HUES48 (cell line): ENCODE results near the gene COX6B1.
A peak's percentile ranks its signal among the peaks of the same experiment; 100 is the strongest.

ENCODE experiments used
- H3K27ac ChIP-seq: one replicate; pipeline ENCODE4 v1.7.0; 2013; ENCODE audit warnings: low read depth, low read length, inconsistent platforms
- H3K27me3 ChIP-seq: 2 replicates; pipeline ENCODE4 v1.6.1; 2013; ENCODE audit warnings: mild to moderate bottlenecking, low read length; ENCODE audit not compliant: control insufficient read depth, insufficient read depth
- H3K36me3 ChIP-seq: 2 replicates; pipeline ENCODE4 v1.6.1; 2013; ENCODE audit warnings: low read length; ENCODE audit not compliant: control insufficient read depth, insufficient read depth
- H3K4me1 ChIP-seq: 2 replicates; pipeline ENCODE4 v1.6.1; 2013; ENCODE audit warnings: mild to moderate bottlenecking, low read length; ENCODE audit not compliant: control insufficient read depth, insufficient read depth
- H3K4me3 ChIP-seq: 2 replicates; pipeline ENCODE4 v1.5.1; 2013; ENCODE audit warnings: mild to moderate bottlenecking, low read depth, low read length
- H3K9ac ChIP-seq: 2 replicates; pipeline ENCODE4 v1.6.1; 2013; ENCODE audit warnings: mild to moderate bottlenecking, low read depth, low read length, moderate library complexity
- H3K9me3 ChIP-seq: 2 replicates; pipeline ENCODE4 v1.6.1; 2013; ENCODE audit warnings: low read length; ENCODE audit not compliant: control insufficient read depth, insufficient read depth

COX6B1 gene

GRCh38 chr19:35615036-35615435 lies 33.1 kb upstream of the COX6B1 start:
- Histone ChIP-seq H3K9me3 (no peaks in the 10 kb centered on the region), H3K4me1 (no peaks in the 10 kb centered on the region), H3K27me3 (peaks cover 5% of the 10 kb centered on the region; the same call in 1 of the 2 replicates), H3K36me3 (peaks cover 38% of the 10 kb centered on the region), H3K27ac (no peak overlapping the region), H3K4me3 (no peak overlapping the region), H3K9ac (no peak overlapping the region)

- Histone ChIP-seq H3K9me3 (no peaks in the 10 kb centered on the region), H3K36me3 (peaks cover 52% of the 10 kb centered on the region), H3K27me3 (no peaks in the 10 kb centered on the region), H3K27ac (no peak overlapping the region), H3K9ac (no peak overlapping the region), H3K4me1 (no peaks in the 10 kb centered on the region), H3K4me3 (no peak overlapping the region)
These were observed 29.3 kb upstream of the COX6B1 start for GRCh38 chr19:35618857-35619256.

GRCh38 chr19:35619290-35619923 lies 28.7 kb upstream of the COX6B1 start:
- H3K4me3 ChIP-seq, result no peak overlapping the region
- no peaks in the 10 kb centered on the region for H3K27me3 ChIP-seq
- H3K9me3 ChIP-seq, result no peaks in the 10 kb centered on the region
- H3K4me1 ChIP-seq, result no peaks in the 10 kb centered on the region
- H3K9ac ChIP-seq, result no peak overlapping the region
- H3K27ac ChIP-seq, result no peak overlapping the region
- peaks cover 52% of the 10 kb centered on the region for H3K36me3 ChIP-seq

- H3K9me3 ChIP-seq, result no peaks in the 10 kb centered on the region
- H3K36me3 ChIP-seq, result peaks cover 48% of the 10 kb centered on the region
- no peak overlapping the region for H3K4me3 ChIP-seq
- H3K27ac ChIP-seq, result no peak overlapping the region
- no peaks in the 10 kb centered on the region for H3K27me3 ChIP-seq
- no peaks in the 10 kb centered on the region for H3K4me1 ChIP-seq
- no peak overlapping the region for H3K9ac ChIP-seq
These were observed 28.1 kb upstream of the COX6B1 start for GRCh38 chr19:35620001-35620400.

GRCh38 chr19:35621708-35622107 lies 26.4 kb upstream of the COX6B1 start:
- H3K27me3 ChIP-seq, result no peaks in the 10 kb centered on the region
- peaks cover 36% of the 10 kb centered on the region for H3K36me3 ChIP-seq
- no peak overlapping the region for H3K4me3 ChIP-seq
- no peak overlapping the region for H3K9ac ChIP-seq
- no peaks in the 10 kb centered on the region for H3K4me1 ChIP-seq
- no peaks in the 10 kb centered on the region for H3K9me3 ChIP-seq
- H3K27ac ChIP-seq, result no peak overlapping the region

- no peak overlapping the region for H3K4me3 ChIP-seq
- H3K27me3 ChIP-seq, result no peaks in the 10 kb centered on the region
- H3K4me1 ChIP-seq, result no peaks in the 10 kb centered on the region
- H3K9me3 ChIP-seq, result no peaks in the 10 kb centered on the region
- H3K27ac ChIP-seq, result no peak overlapping the region
- H3K9ac ChIP-seq, result no peak overlapping the region
- peaks cover 26% of the 10 kb centered on the region for H3K36me3 ChIP-seq
These were observed 25.4 kb upstream of the COX6B1 start for GRCh38 chr19:35622750-35623149.

GRCh38 chr19:35623327-35624010 lies 24.7 kb upstream of the COX6B1 start:
- H3K36me3 ChIP-seq, result peaks cover 21% of the 10 kb centered on the region
- no peak overlapping the region for H3K9ac ChIP-seq
- H3K27me3 ChIP-seq, result no peaks in the 10 kb centered on the region
- no peak overlapping the region for H3K27ac ChIP-seq
- no peaks in the 10 kb centered on the region for H3K9me3 ChIP-seq
- H3K4me3 ChIP-seq, result no peak overlapping the region
- H3K4me1 ChIP-seq, result no peaks in the 10 kb centered on the region

GRCh38 chr19:35628264-35628564 lies 19.9 kb upstream of the COX6B1 start:
- no peaks in the 10 kb centered on the region for H3K9me3 ChIP-seq
- peak overlapping the region; percentile 27; the same call in 1 of the 2 replicates for H3K9ac ChIP-seq
- H3K27ac ChIP-seq, result peak overlapping the region; percentile 81
- H3K4me1 ChIP-seq, result no peaks in the 10 kb centered on the region
- H3K27me3 ChIP-seq, result no peaks in the 10 kb centered on the region
- H3K4me3 ChIP-seq, result peak overlapping the region; percentile 89
- peaks cover 28% of the 10 kb centered on the region for H3K36me3 ChIP-seq

GRCh38 chr19:35628565-35629331 lies 19.4 kb upstream of the COX6B1 start, which contains the start of gene RBM42:
TSS of gene RBM42 (plus strand) at chr19:35629036. CDS start at chr19:35629154, 118 bp downstream.
- peak within 1 kb of the TSS; percentile 89 for H3K4me3 ChIP-seq
- peaks cover 33% of the 10 kb centered on the region for H3K36me3 ChIP-seq
- peak within 1 kb of the TSS; percentile 81 for H3K27ac ChIP-seq
- H3K4me1 ChIP-seq, result no peaks in the 10 kb centered on the region
- H3K27me3 ChIP-seq, result no peaks in the 10 kb centered on the region
- peak within 1 kb of the TSS; percentile 62 for H3K9ac ChIP-seq
- no peaks in the 10 kb centered on the region for H3K9me3 ChIP-seq

- H3K9ac ChIP-seq, result peak overlapping the region; percentile 62
- peak overlapping the region; percentile 89 for H3K4me3 ChIP-seq
- H3K36me3 ChIP-seq, result peaks cover 39% of the 10 kb centered on the region
- no peaks in the 10 kb centered on the region for H3K9me3 ChIP-seq
- H3K27ac ChIP-seq, result peak overlapping the region; percentile 65
- H3K4me1 ChIP-seq, result no peaks in the 10 kb centered on the region
- no peaks in the 10 kb centered on the region for H3K27me3 ChIP-seq
These were observed 18.8 kb upstream of the COX6B1 start for GRCh38 chr19:35629332-35629633.
